SK-N-SH (cell line): ENCODE results near the gene PIPOX.

ENCODE experiments used
- CTCF ChIP-seq: fragments of 200-600 bp; sonication (generic); IDR thresholded peaks from 2 replicates; pipeline ENCODE4 v1.6.1; 2017; ENCODE audit warnings: antibody characterized with exemption, mild to moderate bottlenecking, moderate library complexity
- EZH2phosphoT487 ChIP-seq: fragments of 200-600 bp; sonication (generic); IDR thresholded peaks from 2 replicates; pipeline ENCODE4 v1.6.1; 2017; ENCODE audit warnings: low read depth, mixed run types, mild to moderate bottlenecking, antibody characterized with exemption, moderate library complexity, borderline replicate concordance
- FOXM1 ChIP-seq: IDR thresholded peaks from 2 replicates; pipeline ENCODE4 v1.4.0; 2012; ENCODE audit warnings: low read depth, mild to moderate bottlenecking
- NRF1 ChIP-seq: IDR thresholded peaks from 2 replicates; pipeline ENCODE4 v1.6.1; 2012; ENCODE audit warnings: low read depth, mild to moderate bottlenecking, low read length
- RAD21 ChIP-seq: IDR thresholded peaks from 2 replicates; pipeline ENCODE4 v1.6.1; 2012; ENCODE audit warnings: mild to moderate bottlenecking, low read length
- REST ChIP-seq: IDR thresholded peaks from 2 replicates; pipeline ENCODE4 v1.6.1; 2012; ENCODE audit warnings: mild to moderate bottlenecking, low read depth, low read length, moderate library complexity
- SIN3A ChIP-seq: IDR thresholded peaks from 2 replicates; pipeline ENCODE4 v1.6.1; 2012; ENCODE audit warnings: low read depth, mild to moderate bottlenecking, low read length, moderate library complexity, borderline replicate concordance
- TEAD4 ChIP-seq: IDR thresholded peaks from 2 replicates; pipeline ENCODE4 v1.4.0; 2012; ENCODE audit warnings: mild to moderate bottlenecking, borderline replicate concordance; ENCODE audit not compliant: insufficient read depth
- TF ChIP-seq, protein P1 (sequence below): IDR thresholded peaks from 2 replicates; pipeline ENCODE4 v1.4.0; 2012; ENCODE audit warnings: low read depth, borderline replicate concordance
- TF ChIP-seq, protein P2 (sequence below): IDR thresholded peaks from 2 replicates; pipeline ENCODE4; 2012

DNA sequence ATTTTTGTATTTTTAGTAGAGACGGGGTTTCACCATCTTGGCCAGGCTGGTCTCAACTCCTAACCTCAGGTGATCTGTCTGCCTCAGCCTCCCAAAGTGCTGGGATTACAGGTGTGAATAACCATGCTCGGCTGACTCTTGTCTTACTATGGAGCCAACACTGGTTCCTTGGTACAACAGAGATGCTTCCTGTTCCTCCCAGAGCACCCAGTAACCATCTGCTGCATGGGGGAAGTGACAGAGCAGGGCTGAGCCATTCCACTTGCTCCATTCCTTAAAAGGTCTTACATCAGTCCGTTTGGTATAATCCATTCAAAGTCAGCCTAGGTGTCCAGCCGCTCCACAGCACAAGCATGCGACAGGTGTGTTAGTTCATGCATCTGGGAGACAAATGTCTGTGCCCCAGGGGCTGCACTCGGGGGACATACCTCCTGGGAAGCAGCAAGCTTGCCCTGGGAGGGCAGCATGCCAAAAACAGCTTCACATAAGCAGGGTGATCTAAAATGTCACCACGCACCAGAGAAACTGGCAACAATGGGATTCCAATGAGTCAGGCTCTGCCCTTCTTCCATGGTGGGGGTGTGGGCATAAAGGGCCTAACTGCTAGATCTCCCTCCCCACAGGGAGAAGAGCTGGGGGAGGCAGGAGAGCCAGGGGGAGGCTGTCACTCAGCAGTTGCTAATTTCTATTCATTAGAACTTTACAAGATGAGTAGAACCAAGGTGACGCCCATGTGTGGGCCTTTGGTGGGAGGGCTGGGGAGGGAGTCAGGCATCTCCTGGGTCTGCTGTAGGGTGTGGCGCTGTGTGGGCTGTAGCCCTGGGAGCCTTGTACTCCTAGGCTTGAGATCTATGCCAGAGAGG lies 35.5 kb downstream of the PIPOX start:
- no peak for TF ChIP-seq NRF1
- TF ChIP-seq RAD21 = no peak
- TF ChIP-seq, protein P1, sequence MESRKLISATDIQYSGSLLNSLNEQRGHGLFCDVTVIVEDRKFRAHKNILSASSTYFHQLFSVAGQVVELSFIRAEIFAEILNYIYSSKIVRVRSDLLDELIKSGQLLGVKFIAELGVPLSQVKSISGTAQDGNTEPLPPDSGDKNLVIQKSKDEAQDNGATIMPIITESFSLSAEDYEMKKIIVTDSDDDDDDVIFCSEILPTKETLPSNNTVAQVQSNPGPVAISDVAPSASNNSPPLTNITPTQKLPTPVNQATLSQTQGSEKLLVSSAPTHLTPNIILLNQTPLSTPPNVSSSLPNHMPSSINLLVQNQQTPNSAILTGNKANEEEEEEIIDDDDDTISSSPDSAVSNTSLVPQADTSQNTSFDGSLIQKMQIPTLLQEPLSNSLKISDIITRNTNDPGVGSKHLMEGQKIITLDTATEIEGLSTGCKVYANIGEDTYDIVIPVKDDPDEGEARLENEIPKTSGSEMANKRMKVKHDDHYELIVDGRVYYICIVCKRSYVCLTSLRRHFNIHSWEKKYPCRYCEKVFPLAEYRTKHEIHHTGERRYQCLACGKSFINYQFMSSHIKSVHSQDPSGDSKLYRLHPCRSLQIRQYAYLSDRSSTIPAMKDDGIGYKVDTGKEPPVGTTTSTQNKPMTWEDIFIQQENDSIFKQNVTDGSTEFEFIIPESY = no peak
- no peak for TF ChIP-seq CTCF
- TF ChIP-seq REST = no peak
- no peak for TF ChIP-seq FOXM1
- no peak for TF ChIP-seq SIN3A
- TF ChIP-seq, protein P2, sequence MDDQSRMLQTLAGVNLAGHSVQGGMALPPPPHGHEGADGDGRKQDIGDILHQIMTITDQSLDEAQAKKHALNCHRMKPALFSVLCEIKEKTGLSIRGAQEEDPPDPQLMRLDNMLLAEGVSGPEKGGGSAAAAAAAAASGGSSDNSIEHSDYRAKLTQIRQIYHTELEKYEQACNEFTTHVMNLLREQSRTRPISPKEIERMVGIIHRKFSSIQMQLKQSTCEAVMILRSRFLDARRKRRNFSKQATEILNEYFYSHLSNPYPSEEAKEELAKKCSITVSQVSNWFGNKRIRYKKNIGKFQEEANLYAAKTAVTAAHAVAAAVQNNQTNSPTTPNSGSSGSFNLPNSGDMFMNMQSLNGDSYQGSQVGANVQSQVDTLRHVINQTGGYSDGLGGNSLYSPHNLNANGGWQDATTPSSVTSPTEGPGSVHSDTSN = no peak
- no peak for TF ChIP-seq TEAD4
- no peak for TF ChIP-seq EZH2phosphoT487
